Right ventricle myocardium superior (tissue), 1 donor: ENCODE data around the gene DAAM1. TPM values are rescaled to one million over a fixed set of nuclear protein-coding genes. Genes with fewer than 3 reads are reported as not detected.

Experiments used
- ATAC-seq: fragments of 200-7000 bp; cut with Tn5 transposase; one replicate; pipeline ENCODE4 v1.9.1; 2020; ENCODE audit warnings: mild to moderate bottlenecking; ENCODE audit not compliant: poor library complexity
- DNase-seq: peaks from one replicate; pipeline ENCODE4 v3.0.0-alpha.2; 2020
- intact Hi-C: fragments of 100-400 bp; cut with DNase I; formaldehyde crosslinking; loops from one replicate; pipeline ENCODE4 v1.11.2; 2022
- total RNA-seq: library from RNA; stranded (reverse); fragmentation: NEBNext Ultra II Directional; extraction: Animal tissue kit (Norgen Biotek cat#: 25700); gene quantifications from one replicate; pipeline ENCODE4 v1.2.1, GENCODE V29; 2021
- donor health status: DM: no; HTN: yes; CAD: no; lungs with severe emphysema.

DAAM1 gene
- total RNA-seq, 1 donor from 2014 or later = 104 TPM

DNA sequence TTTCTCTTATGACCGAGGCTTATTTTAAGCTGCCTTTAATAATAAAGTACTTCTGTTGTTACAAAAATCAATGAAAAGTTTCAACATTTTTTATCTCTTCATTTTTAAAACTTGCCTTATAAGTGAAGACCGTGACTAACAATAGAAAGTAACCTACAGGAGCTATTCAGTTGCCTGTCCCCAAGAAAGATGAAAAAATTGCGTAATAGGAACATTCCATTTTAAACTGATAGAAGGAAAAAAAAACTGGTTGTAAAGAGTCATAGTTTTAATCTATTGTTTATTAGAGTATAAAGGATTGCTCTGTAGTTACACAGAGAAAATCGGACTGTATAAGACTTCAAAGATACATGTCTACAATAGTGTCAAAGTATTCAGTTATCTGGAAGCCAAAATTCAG, 83.3 kb downstream of the DAAM1 start:
- ATAC-seq (no peak), DNase-seq (no peak)
- intact Hi-C loops = no loop called here

DNA sequence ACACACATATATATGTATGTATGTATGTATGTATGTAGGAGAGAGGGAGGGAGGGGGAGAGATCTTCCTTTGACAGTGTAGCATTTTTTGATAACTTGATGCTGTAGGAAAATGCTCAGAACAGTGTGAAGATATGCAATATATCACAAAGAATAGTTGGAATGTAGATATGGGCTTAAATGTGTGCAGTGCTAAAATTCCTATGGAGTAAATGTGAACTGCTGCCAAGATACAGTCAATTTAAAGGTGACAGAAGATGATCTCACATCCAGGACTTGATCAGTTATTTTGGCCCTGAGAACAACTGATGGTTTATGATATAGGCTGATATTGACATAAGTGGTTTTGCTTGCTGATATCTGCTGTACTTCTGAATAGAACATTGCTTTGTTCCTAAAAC, 84.2 kb downstream of the DAAM1 start:
- DNase-seq (no peak), ATAC-seq (no peak)
- intact Hi-C loops = no loop called here

DNA sequence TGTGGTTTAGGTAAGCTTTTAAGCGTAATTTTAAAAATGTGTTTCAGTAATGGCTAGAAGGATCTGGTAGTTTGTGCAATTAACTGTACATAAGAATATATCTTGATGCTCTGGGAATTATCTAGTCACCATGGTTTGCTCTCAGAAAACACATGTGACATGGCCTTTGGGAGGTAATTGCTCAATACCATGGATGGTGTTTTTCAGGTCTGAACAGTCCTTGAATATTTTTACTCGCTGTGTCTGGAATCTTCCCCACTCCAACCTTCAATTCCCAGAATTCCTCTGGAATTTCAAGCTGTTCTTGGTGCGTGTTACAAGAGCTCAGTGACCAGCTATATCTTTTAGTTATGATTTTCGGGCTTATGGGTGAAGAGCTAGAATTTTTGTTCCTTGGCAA, 85.3 kb downstream of the DAAM1 start:
- DNase-seq (no peak), ATAC-seq (peak; percentile 45)
- intact Hi-C loops = no loop called here

DNA sequence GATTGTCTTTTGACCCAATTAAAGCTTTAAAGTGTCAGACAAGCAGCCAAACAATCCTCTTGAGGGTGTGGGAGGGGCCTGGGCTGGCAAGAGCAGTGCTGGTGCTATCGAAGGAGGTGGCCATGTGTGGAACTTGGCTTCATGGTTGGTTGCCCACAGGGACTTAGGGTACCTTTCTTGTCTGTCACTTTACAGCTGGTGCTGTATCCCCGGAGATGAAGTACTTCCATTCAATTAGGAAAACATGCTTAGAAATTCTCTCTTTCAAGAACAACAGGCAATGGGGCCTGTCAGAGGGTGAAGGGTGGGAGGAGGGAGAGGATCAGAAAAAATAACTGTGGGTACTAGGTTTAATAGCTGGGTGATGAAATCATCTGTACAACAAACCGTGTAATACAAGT, 86.5 kb downstream of the DAAM1 start:
- DNase-seq = peak; percentile 55
- ATAC-seq = peak; percentile 81
- intact Hi-C loops = no loop called here

DNA sequence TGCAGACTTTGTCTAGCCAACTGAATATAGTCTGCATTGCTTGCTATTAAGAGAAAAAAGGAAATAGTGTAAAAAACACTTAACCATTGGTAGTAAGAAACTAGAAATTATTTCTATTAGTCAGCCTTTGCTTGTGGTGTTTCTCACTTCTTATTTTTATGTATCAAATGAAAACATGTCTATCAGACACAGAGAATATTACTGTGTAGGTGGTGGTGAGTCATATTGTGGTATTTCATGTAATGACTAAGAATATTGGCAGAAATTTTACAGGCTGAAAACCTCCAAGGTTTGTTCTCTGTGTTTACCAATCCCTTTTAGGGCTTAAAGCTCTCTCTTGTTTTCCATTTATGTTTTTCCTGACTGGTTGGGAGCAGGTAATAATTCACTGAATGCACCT, 87.2 kb downstream of the DAAM1 start:
- ATAC-seq (peak; percentile 47), DNase-seq (no peak)
- intact Hi-C loops = no loop called here

DNA sequence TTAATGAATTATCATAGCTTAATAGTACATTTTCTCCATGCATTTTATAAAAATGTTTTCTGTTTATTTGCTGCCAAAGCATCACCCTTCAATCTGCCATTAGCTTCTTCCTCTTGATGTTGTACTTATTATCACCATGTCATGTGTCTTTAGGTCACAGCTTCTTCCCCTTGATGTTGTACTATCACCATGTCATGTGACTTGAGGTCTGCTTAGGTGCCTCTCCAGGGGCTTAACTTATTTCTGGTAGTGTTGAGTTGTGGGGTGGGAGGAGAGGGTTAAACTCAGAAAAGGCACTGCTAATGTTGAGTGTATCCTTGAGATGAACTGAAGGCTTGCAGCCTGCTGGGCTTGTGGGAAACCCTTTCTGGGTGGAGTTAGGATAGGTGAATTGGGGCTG, 87.8 kb downstream of the DAAM1 start:
- ATAC-seq = no peak
- no peak for DNase-seq
- intact Hi-C loops = no loop called here

DNA sequence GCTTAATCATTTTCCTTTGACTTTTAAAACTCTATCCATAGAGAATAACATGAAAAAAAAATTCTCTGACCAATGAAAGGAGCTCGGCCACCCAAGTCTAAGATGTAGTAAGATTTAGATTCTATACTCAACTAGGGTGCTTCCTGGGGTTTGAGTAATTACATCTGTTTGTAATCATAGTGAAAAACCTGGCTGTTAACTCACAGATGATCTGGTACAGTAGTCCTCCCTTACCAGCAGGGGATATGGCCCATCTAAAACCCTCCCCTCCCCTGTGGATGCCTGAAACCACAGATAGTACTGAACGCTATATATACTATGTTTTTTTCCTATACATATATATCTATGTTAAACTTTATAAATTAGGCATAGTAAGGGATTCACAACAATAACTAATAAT, 89.2 kb downstream of the DAAM1 start:
- intact Hi-C loops = no loop called here
- ATAC-seq = no peak
- no peak for DNase-seq

DNA sequence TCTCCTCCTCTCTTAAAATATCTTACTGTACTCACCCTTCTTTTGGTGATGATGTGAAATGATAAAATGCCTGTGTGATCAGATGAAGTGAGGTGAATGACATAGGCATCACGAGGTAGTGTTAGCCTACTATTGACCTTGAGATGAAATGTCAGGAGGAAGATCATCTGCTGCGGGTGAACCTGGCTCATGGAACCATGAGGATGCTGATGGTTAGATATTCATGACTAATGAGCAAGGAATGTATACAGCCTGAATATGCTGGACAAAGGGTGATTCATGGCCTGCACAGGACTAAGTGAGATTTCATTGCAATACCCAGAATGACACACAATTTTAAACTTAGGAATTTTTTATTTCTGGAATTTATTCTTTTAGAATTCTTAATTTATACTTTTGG, 89.6 kb downstream of the DAAM1 start:
- intact Hi-C loops = no loop called here
- ATAC-seq (no peak), DNase-seq (no peak)

DNA sequence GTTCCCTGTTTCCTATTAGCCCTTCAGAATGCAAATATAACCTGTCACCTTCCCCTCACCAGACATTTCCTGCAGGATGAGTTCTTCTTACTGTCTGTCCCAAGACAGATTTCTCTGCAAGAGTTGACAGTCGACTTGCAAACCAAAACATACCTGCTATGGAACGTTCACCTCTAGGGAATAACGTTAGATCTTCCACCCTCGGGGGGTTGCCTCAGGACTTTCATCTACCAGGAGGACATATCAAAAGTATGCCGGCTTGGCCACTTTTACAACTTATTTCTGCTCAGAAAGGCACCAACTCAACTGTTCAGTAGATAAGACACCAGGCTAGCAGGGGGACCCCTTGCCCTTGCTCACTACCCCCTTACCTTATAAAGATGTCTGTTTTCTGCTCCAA, 92.5 kb downstream of the DAAM1 start:
- ATAC-seq = no peak
- intact Hi-C loops = no loop called here
- no peak for DNase-seq

DNA sequence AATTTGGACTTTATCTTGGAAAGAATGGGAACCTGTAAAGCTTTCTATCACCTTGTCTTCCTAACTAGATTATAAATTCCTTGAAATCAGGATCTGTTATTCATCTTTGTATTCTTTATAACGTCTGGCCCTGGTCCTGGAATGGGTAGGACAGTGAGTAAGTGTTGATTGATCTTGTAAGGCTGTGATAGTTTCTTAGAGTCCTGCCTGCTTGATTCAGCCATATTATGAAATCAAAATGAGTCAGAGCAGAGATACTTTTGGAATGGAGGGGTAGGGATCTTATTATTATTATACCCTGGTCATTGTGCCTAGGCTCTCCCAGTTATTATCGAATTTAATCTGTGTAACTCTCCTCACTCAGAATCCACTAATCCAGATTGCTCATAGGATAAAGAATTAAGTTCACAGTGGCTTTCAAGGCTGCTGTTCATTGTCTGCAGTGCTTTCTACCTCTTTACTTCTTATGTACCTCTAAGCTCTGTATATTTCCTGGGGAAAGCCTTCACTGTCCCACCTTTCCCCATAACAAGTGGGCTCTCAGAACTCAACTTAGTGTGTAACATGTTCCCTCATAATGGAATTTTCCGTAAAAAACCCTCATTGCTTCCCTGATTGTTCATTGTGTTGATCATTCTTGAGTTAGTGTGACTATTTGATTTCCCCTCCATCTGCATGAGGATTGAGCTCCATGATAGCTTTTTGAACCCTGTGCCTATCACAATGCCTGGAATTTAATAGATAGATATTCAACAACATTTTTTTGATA, 93.3 kb downstream of the DAAM1 start:
- intact Hi-C loops = no loop called here
- ATAC-seq (peak; percentile 73), DNase-seq (no peak)

DNA sequence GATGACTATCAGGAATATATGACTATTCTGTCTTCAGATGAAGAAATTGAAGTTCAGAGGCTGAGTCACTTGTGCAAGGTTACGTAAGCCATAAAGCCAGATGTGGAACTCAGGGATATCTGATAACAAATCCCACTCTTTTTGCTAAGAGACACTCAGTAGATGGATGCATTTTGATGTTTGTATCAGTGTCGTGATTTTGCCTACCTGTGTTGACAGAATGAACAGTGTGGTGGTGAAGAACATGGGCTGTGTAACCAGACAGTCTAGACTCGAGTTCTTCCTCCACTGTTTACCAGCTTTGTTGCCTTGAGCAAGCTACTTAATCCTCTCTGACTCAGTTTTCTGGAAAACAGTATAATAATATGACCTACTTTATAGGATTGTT, 93.9 kb downstream of the DAAM1 start:
- DNase-seq (no peak), ATAC-seq (no peak)
- intact Hi-C loops = no loop called here

DNA sequence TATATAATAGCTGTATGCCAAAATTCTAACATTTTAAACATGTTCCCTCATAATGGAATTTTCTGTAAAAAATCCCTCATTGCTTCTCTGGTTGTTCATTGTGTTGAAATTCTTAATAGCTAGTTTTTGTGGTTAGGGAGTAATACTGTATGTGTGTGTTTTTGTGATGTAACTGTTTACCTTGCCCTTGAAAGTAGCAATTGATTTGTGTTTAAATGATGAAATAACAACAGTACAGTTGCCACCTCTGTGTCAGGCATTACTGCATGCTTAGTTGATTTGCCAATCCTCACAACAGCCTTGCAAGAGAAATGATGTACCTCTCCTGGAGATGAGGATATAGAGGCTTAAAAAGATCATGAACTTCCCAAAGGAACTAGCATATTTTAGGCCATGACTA, 94.9 kb downstream of the DAAM1 start:
- intact Hi-C loops = no loop called here
- DNase-seq (no peak), ATAC-seq (no peak)

DNA sequence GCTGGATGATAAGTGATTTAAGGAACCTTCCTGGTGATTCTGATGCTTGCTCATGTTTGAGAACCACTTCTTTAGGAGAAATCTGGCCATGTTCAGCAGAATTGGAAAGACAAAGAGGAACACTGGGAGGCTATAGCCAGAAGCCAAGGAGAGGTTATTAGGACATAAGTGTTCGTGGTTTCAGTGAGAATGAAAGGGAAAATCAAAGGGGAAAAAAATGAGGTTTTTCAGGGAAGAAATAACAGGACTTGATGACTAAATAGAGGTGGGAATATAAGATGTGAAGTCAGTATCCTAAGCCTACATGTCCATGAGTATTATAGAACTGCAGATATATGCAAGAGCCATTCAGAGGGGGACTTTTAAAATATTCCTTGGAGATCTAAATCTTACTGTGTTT, 95.6 kb downstream of the DAAM1 start:
- DNase-seq (no peak), ATAC-seq (no peak)
- intact Hi-C loops = no loop called here

DNA sequence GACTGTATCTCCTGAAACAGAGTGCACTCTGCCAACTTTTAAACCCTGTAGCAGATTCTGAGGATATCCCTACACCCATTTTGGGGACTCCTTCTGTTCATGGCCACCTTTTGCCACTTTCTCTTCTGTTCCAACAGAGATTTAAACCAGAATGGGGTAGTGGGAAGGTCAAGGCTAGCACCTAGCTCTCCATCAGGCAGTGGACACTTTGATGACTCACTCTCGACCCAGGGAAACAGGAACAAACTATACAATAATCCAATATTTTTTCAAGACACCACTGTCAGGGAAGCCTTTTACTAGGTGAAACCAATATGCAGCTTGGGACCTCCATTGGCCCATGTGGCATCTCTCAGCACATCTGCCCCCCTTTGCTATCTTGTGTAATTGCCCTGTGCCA, 103.6 kb downstream of the DAAM1 start:
- ATAC-seq (no peak), DNase-seq (no peak)
- intact Hi-C loops = no loop called here

DNA sequence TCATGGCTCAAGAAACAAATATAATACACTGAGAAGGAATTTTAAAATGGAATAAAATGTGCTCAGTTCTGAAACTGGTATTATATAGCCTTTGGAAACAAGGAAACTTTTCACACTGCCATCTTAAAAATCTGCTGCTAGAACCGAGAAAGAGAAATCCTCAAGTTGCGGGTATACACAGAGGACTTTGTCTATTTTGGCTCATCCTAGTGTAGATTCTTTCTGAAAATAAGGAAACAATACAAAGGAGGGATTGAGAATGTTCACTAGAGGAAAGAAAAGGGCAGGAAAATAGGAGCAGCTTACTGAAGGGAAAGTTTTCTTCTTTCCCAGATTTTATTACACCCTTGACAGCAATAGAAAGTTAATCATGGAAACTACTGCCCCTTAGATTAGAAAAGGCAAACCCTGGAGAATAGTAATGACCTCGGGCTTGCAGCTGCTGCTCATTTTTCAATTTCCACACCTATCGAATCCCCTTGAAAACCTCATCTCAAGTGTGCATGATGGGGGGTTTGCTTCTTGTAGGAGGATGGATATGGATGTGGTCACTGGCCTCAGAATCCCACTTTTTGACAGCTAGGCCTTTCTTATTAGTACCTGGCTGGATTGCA, 104.6 kb downstream of the DAAM1 start:
- ATAC-seq (no peak), DNase-seq (no peak)
- intact Hi-C loops = no loop called here

DNA sequence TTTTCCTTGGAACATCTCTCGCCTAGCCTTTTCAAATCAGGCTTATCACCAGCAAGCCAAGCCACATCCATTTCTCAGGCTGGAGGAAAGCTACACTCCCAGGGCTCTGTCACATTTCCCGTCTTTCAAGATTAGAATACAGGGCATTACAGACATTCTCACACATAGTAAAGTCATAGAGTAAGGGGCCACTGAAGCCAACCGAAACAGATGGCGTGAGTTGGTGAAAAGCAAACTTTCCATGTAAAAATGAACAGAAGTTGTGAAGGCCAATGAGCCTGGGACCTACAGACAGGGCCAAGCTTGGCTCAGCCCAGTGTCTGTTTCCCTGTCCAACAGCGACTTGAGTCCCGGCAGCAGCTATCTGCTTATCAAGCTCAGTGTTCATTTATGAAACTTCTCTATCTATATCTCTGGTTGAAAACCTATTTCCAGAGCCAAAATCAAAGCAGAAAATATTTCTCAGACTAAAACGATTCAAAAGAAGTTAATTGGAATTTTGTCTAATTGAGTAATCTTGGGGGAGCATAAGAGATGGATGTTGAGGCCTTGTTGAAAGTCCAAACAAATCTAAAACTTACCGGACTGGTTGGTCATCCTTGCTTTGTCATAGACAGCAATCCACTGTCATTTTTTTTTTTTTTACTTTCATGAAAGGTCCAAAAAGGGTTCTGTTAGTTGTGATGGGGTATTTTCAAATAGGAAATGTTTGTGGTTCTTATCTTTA, 105.6 kb downstream of the DAAM1 start:
- ATAC-seq = peak; percentile 81
- intact Hi-C loops = no loop called here
- peak; percentile 66 for DNase-seq

DNA sequence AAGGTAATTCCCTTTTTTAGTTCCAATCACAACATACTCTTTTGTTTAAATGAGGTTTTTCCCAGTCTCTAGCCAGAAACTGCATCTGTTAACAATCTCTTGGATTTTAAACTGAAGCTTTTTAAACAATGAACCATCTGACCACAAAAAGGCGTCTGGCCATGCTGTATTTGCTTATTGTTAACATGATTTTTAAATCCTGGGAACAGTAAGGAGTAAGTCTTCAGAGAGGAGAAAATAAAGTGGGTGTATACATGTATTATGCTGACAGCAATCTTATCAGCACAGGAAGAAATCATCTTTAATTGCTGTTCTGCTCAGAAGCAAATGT, 106.2 kb downstream of the DAAM1 start:
- DNase-seq (no peak), ATAC-seq (no peak)
- intact Hi-C loops = no loop called here

DNA sequence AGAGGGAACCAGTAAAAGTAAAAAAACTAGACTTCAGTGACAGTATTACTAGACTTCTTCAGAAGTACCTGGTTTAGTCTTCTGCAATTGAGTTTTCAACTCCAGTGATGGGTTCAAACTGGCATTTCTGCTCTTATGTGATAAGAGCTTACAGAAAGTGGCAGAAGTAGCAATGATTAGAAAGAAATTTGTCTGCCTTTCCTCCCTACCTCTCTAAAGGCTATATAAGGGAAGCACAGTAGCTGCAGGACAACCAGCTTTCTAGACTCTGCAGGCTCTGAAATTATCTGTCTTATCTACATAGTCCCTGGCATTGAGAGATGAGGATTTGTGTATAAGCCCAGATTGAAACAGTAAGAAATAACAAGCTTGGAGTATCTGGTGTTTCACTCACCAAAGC, 107.5 kb downstream of the DAAM1 start:
- intact Hi-C loops = no loop called here
- no peak for ATAC-seq
- DNase-seq = no peak

DNA sequence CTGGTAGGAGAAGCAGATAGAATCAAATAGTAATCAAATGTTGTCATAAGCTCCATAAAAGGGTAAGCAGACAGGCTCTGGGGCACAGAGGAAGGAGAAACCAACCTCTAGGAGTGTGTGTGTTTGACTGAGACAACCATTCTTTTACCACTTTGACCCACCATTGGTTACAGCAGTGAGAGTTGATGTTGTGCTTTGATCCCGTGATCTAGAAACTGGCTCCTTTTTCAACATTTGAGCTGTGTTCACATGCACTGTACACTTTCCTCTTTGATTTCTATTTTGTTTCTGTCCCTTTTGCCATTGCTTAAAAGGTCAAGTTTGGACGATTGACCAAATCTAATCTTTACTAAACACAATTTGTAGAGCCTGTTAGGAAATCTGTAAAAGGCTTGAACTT, 108.0 kb downstream of the DAAM1 start:
- intact Hi-C loops = no loop called here
- ATAC-seq (no peak), DNase-seq (no peak)

DNA sequence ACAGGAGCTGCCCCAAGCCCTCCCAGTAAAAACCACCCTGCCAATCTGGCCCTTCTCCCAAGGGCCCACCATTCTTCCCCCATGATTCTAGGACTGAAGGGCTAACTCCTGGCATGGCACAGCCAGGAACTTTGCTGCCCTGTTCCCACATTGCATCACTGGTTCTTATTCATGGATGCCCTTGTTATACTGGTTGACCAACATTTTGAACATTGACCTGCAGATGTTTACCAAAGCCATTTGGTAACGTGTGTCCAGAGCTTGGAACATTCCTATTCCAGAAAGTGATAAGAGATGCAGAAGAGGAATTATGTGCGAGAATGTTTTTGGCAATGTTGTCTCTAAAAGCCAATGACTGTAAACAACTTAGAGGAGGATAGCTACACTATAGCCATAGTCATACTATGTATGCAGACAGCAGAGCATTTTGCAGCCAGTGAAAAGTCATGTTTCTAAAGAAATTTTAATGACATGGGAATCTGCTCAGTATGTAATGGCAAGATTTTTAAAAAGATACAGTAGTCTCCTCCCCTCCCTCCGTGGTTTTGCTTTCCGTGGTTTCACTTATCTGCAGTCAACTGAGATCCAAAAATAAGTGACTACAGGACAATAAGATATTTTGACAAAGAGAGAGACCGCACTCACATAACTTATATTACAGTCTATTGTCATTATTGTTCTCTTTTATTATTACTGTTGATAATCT, 108.8 kb downstream of the DAAM1 start:
- DNase-seq (no peak), ATAC-seq (no peak)
- intact Hi-C loops = no loop called here
